Measurements from ENCODE around the gene USP17L18. TPM values are rescaled to one million over a fixed set of nuclear protein-coding genes. Genes with fewer than 3 reads are reported as not detected.
"Not testable (repeated sequence)": the region's sequence is repeated elsewhere in the genome, so short reads cannot be mapped to it uniquely, and the experiment has no call there.

USP17L18 gene
- polyA plus RNA-seq, 2 donors: not detected

- WGBS, 2 donors: no CpG with 5 or more reads among the region's 13 CpGs
- H3K9me3 ChIP-seq (ENCODE audit: control insufficient read depth in 2 of 2, insufficient read depth in 1 of 2, low read depth in 1 of 2, low read length in 1 of 2); H3K27ac ChIP-seq (ENCODE audit: low read depth in 2 of 2, low read length in 1 of 2); H3K27me3 ChIP-seq (ENCODE audit: control insufficient read depth in 1 of 2, insufficient read depth in 2 of 2, low read length in 2 of 2); H3K4me3 ChIP-seq (ENCODE audit: low read depth in 1 of 2, low read length in 2 of 2); H3K36me3 ChIP-seq (ENCODE audit: control insufficient read depth in 2 of 2, insufficient read depth in 2 of 2, low read length in 1 of 2); H3K4me1 ChIP-seq (ENCODE audit: control insufficient read depth in 2 of 2, insufficient read depth in 2 of 2, low read length in 1 of 2): not testable (repeated sequence)
These were observed 4.6 kb downstream of the USP17L18 start, which contains the start of gene USP17L19 for GRCh38 chr4:9253078-9253477. Gene USP17L19, plus strand, starts transcription at chr4:9253378. Its CDS starts 0 bp downstream, at chr4:9253378.

DNA sequence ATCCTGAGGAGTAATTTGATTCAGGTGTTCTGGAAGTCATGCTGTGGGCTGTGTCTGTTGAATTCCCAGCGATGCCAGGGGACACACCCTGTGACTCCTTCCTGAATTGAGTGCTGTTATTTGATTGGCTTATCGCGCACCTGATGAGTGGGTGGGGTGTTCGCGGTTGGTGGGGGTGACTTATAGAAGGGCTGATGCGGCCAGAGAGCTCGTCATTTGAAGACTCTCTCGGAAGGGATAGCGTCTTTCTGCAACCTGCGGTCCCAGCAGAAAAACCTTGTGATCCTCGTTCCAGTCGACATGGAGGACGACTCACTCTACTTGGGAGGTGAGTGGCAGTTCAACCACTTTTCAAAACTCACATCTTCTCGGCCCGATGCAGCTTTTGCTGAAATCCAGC, 9.4 kb downstream of the USP17L18 start, which contains the start of gene USP17L20:
Gene USP17L20, plus strand, starts transcription at position 301 of the 400 bp plus-strand sequence. Its CDS starts 0 bp downstream, at position 301.
- WGBS, 2 donors: no CpG with 5 or more reads among the region's 15 CpGs

GRCh38 chr4:9262572-9262971, 14.1 kb downstream of the USP17L18 start, which contains the start of gene USP17L21:
Gene USP17L21, plus strand, starts transcription at chr4:9262872. Its CDS starts 0 bp downstream, at chr4:9262872.
- H3K4me1 ChIP-seq (ENCODE audit: control insufficient read depth in 2 of 2, insufficient read depth in 2 of 2, low read length in 1 of 2); H3K4me3 ChIP-seq (ENCODE audit: low read depth in 1 of 2, low read length in 2 of 2); H3K27me3 ChIP-seq (ENCODE audit: control insufficient read depth in 1 of 2, insufficient read depth in 2 of 2, low read length in 2 of 2); H3K27ac ChIP-seq (ENCODE audit: low read depth in 2 of 2, low read length in 1 of 2); H3K9me3 ChIP-seq (ENCODE audit: control insufficient read depth in 2 of 2, insufficient read depth in 1 of 2, low read depth in 1 of 2, low read length in 1 of 2); H3K36me3 ChIP-seq (ENCODE audit: control insufficient read depth in 2 of 2, insufficient read depth in 2 of 2, low read length in 1 of 2): not testable (repeated sequence)
- WGBS, 2 donors: no CpG with 5 or more reads among the region's 13 CpGs

More for the DNA sequence above, 9.4 kb downstream of the USP17L18 start, which contains the start of gene USP17L20:
- not testable (repeated sequence) for H3K27me3 ChIP-seq (ENCODE audit: control insufficient read depth in 1 of 2, insufficient read depth in 2 of 2, low read length in 2 of 2); H3K4me3 ChIP-seq (ENCODE audit: low read depth in 1 of 2, low read length in 2 of 2); H3K27ac ChIP-seq (ENCODE audit: low read depth in 2 of 2, low read length in 1 of 2); H3K36me3 ChIP-seq (ENCODE audit: control insufficient read depth in 2 of 2, insufficient read depth in 2 of 2, low read length in 1 of 2); H3K9me3 ChIP-seq (ENCODE audit: control insufficient read depth in 2 of 2, insufficient read depth in 1 of 2, low read depth in 1 of 2, low read length in 1 of 2); H3K4me1 ChIP-seq (ENCODE audit: control insufficient read depth in 2 of 2, insufficient read depth in 2 of 2, low read length in 1 of 2)

DNA sequence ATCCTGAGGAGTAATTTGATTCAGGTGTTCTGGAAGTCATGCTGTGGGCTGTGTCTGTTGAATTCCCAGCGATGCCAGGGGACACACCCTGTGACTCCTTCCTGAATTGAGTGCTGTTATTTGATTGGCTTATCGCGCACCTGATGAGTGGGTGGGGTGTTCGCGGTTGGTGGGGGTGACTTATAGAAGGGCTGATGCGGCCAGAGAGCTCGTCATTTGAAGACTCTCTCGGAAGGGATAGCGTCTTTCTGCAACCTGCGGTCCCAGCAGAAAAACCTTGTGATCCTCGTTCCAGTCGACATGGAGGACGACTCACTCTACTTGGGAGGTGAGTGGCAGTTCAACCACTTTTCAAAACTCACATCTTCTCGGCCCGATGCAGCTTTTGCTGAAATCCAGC, 18.9 kb downstream of the USP17L18 start, which contains the start of gene USP17L22:
Gene USP17L22, plus strand, starts transcription at position 301 of the 400 bp plus-strand sequence. Its CDS starts 0 bp downstream, at position 301.
- not testable (repeated sequence) for H3K4me3 ChIP-seq (ENCODE audit: low read depth in 1 of 2, low read length in 2 of 2); H3K27ac ChIP-seq (ENCODE audit: low read depth in 2 of 2, low read length in 1 of 2); H3K4me1 ChIP-seq (ENCODE audit: control insufficient read depth in 2 of 2, insufficient read depth in 2 of 2, low read length in 1 of 2); H3K27me3 ChIP-seq (ENCODE audit: control insufficient read depth in 1 of 2, insufficient read depth in 2 of 2, low read length in 2 of 2); H3K36me3 ChIP-seq (ENCODE audit: control insufficient read depth in 2 of 2, insufficient read depth in 2 of 2, low read length in 1 of 2); H3K9me3 ChIP-seq (ENCODE audit: control insufficient read depth in 2 of 2, insufficient read depth in 1 of 2, low read depth in 1 of 2, low read length in 1 of 2)
- WGBS, 2 donors: no CpG with 5 or more reads among the region's 15 CpGs

DNA sequence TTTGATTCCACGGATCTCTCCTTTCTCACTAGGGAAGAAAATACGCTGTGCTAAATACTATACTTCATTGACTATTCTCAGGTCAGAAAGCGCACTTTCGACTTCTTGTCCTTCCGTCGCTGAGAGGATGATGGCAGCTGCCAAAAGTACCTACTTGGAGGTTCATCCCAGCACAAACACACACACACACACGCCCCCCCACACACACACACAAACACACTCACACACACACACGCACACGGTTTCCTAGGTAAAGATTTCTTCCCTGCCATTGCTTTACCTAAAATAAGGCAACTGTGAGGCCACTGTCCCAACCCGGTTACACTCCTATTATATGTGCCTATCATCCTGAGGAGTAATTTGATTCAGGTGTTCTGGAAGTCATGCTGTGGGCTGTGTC, 23.3 kb downstream of the USP17L18 start:
- not testable (repeated sequence) for H3K4me1 ChIP-seq (ENCODE audit: control insufficient read depth in 2 of 2, insufficient read depth in 2 of 2, low read length in 1 of 2); H3K36me3 ChIP-seq (ENCODE audit: control insufficient read depth in 2 of 2, insufficient read depth in 2 of 2, low read length in 1 of 2); H3K9me3 ChIP-seq (ENCODE audit: control insufficient read depth in 2 of 2, insufficient read depth in 1 of 2, low read depth in 1 of 2, low read length in 1 of 2); H3K27ac ChIP-seq (ENCODE audit: low read depth in 2 of 2, low read length in 1 of 2); H3K4me3 ChIP-seq (ENCODE audit: low read depth in 1 of 2, low read length in 2 of 2); H3K27me3 ChIP-seq (ENCODE audit: control insufficient read depth in 1 of 2, insufficient read depth in 2 of 2, low read length in 2 of 2)
- 82 to 87% methylated on average over 5 of the region's 10 CpGs for WGBS, 2 donors

Other genes starting within 250 kb of the USP17L18 start
- not detected for gene FAM90A26, start 78.2 kb upstream of the USP17L18 start, polyA plus RNA-seq
- not detected for gene USP17L10, start 38.0 kb upstream of the USP17L18 start, polyA plus RNA-seq
- gene USP17L11, start 33.2 kb upstream of the USP17L18 start, polyA plus RNA-seq: not detected
- gene USP17L12, start 28.5 kb upstream of the USP17L18 start, polyA plus RNA-seq: not detected
- gene USP17L13, start 23.7 kb upstream of the USP17L18 start, polyA plus RNA-seq: not detected
- not detected for gene USP17L15, start 14.2 kb upstream of the USP17L18 start, polyA plus RNA-seq
- not detected for gene USP17L17, start 4.8 kb upstream of the USP17L18 start, polyA plus RNA-seq
- not detected for gene USP17L19, start 4.7 kb downstream of the USP17L18 start, polyA plus RNA-seq
- gene USP17L20, start 9.5 kb downstream of the USP17L18 start, polyA plus RNA-seq: not detected
- gene USP17L21, start 14.2 kb downstream of the USP17L18 start, polyA plus RNA-seq: not detected
- gene USP17L22, start 19.0 kb downstream of the USP17L18 start, polyA plus RNA-seq: not detected
- gene USP17L24, start 76.5 kb downstream of the USP17L18 start, polyA plus RNA-seq: not detected
- gene USP17L25, start 81.3 kb downstream of the USP17L18 start, polyA plus RNA-seq: not detected
- gene USP17L26, start 86.0 kb downstream of the USP17L18 start, polyA plus RNA-seq: not detected
- not detected for gene USP17L5, start 90.8 kb downstream of the USP17L18 start, polyA plus RNA-seq
- not detected for gene USP17L27, start 95.5 kb downstream of the USP17L18 start, polyA plus RNA-seq
- gene USP17L28, start 100.3 kb downstream of the USP17L18 start, polyA plus RNA-seq: not detected
- not detected for gene USP17L29, start 105.0 kb downstream of the USP17L18 start, polyA plus RNA-seq
- gene USP17L30, start 114.5 kb downstream of the USP17L18 start, polyA plus RNA-seq: not detected
- gene DEFB131A, start 195.8 kb downstream of the USP17L18 start, polyA plus RNA-seq: not detected